HT-29 (cell line): ENCODE results near the gene PHLPP1. TPM values are rescaled to one million over a fixed set of nuclear protein-coding genes. Genes with fewer than 3 reads are reported as not detected.

Experiments
- DNase-seq: peaks from one replicate; pipeline ENCODE4 v3.0.0-alpha.2; 2015; ENCODE audit warnings: low spot score
- total RNA-seq: library from RNA; depleted of rRNA; stranded (reverse); fragments of >200 nt; shearing (Covaris generic); gene quantifications from 2 replicates; pipeline ENCODE4 v1.2.3, GENCODE V29; 2014

PHLPP1 gene
- total RNA-seq, 1 experiment from 2014 or later: 7.5 TPM

DNA sequence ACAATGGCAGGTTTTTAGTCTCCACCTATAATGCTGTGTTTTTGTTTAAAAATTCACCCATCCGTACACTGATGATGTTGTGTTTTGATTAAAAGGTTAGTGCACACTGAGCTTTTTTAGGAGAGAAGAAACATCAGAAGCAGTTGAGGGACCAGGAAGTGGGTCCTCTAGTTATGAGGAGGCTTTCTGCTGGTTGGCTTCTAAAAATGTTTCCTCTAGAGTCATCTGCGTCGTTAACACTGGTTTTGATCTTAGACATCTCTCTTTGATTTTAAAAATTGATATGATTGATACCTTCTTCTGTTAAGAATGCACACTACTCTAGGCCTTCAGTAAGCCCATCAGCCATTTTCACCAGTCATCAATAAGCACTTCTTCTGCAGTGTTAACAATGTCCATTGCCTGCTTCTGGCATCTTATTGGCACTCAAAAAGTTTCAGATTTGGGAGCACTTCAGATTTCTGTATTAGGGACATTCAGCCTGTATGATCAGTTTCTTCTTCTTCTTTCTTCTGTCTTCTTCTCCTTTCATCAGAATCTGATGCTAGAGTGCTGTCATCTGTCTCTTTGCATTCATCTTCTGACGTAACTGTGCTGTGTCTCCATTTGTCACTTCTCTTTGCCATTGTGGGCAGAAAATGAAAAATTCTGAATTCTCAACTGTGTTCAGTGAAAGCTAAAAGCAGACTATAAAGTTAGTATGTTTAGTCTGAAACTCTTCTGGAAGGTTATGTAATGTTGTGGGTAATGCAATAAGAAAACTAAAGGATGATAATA is 56.3 kb downstream of the PHLPP1 start:
- DNase-seq: no peak

DNA sequence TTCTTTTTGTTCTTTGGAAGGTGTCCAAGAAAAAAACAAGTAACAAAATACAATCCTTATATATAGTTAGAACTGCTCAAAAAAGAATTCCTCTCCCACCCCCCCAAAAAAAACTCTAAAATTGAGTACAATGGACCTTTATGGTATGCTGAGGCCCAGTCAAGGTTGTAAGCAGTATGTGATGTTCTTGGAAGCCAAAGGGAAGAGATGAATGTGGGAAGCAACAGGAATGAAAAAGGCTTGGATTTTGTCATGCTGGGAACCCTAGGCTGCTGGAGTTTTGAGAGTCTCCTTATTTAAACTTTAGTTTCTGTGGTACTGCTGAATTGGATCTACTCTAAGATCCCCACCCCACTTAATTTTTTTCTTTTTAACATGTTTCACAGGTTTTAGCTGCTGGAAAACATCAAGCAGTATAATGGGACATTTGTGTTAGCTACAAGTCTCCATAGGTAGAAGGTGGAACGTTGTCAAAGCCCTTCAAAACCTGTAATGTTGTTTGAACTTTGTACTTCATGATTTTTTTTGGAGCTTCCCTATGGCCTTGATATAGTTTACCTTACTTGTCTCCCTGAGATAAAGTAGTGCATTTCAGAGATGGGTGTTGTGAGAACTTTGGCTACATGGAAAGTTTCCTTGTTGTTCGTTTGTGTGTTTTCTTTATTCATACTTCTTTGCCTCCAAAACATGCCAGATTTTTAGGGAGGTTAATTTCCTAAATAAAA is 57.7 kb downstream of the PHLPP1 start:
- no peak for DNase-seq

DNA sequence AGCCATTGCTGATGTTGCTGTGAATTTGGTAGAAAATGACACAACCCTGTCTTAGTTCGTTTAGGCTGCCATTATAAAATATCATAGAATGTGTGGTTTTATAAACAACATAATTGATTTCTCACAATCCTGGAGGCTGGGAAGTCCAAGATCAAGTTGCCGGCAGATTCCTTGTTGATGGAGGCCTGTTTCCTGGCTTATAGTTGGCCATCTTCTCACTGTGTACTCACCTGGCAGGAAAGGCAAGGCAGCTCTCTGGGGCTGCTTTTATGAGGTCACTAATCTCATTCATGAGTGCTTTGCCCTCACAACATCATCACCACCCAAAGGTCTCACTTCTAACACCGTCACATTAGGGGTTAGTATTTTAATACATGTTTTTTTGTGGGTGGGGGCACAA is 58.4 kb downstream of the PHLPP1 start:
- DNase-seq: no peak

DNA sequence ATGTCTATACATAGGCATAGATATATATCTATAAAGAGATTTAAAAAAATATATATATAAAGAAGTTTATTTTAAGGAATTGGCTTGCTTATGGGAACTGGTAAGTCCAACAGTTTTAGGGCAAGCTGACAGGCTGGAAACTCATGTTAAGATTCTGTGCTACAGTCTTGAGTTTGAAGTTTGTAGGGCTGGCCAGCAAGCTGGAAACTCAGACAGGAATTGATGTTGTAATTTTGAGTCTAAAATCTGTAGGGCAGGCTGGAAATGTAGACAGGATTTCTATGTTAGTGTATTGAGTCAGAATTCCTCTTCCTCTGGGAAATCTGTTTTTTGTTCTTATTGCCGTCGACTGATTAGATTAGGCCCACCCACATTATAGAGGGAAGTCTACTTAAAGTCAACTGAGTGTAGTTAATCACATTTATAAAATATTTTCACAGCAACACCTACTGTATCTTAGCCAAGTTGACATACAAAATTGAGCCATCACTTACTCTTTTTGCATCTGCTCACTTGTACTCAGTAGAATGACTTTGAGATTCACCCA is 60.8 kb downstream of the PHLPP1 start:
- no peak for DNase-seq

DNA sequence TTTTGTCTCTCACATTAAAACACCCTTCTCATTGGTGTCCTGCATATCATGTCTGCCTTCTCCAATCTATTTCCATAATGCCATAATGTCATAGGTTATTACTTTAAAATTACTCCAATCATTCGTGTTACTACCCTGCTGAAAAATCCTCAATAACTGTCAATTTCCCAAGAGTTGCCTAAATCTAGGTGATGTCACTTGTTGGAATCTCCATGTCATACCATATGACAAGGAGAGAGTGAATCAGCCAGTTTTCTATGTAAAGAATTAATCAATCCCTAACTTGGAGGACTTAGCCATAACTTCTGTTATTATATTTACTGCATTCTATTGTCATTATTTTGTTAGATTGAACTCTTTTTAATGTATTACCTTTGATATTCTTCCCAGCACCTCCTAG is 62.5 kb downstream of the PHLPP1 start:
- no peak for DNase-seq

DNA sequence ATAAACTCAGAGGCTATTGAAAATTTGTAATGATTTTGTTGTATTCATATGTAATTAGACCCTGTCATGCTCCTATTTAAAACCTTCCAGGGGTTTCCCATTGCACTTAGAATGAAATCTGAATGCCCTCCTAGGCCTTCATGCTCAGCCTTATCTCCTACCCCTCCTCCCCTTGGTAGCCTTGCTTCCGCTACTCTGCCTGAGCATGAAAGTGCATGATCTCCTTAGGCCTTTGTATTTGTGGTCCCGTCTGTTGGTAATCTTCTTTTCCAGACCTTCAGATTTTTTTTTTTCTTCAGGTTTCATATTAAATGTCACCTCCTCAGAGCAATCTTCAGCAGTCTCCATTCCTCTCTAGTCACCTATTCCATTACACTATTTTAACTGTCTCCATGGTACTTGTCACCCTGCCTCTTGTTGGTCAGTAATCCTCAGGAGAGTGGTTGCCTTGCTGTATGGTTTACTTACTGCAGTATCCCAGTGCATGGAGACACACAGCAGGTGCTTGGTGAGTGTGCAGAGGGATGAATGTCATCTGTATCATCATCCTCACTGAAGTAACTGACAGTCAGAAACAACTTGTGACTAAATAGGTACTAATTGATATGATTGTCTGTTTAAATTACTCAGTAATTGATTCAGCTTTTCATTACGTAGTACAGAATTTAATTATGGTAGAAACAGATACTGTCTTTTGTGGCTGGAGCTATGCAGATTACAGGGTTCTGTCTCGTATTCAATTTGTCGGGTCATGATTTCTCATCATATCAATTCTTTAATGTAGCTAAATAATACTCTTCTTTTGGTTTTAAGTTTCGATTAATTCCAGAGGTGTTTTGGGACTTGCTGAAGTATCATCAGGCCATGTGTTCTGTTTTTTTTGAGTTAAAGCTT is 63.9 kb downstream of the PHLPP1 start:
- no peak for DNase-seq

DNA sequence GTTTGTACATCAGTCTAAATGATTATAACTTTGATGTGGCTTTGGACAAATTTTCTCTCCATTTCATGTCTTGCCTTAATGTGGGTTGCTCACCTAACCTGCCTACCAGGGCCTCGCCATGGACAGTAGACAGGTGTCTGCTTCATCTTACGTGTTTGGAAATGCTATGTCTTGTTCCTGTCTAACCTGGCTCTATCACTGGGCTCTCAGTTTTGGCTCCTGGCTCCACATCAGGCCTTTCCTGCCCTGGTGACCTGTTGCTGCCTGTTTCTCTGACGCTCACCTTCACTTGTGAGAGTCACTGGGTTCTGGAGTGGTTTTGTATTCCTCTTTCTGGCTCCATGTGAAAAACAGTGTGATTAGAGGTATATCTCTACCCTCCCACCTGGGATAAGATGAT is 65.9 kb downstream of the PHLPP1 start:
- no peak for DNase-seq

DNA sequence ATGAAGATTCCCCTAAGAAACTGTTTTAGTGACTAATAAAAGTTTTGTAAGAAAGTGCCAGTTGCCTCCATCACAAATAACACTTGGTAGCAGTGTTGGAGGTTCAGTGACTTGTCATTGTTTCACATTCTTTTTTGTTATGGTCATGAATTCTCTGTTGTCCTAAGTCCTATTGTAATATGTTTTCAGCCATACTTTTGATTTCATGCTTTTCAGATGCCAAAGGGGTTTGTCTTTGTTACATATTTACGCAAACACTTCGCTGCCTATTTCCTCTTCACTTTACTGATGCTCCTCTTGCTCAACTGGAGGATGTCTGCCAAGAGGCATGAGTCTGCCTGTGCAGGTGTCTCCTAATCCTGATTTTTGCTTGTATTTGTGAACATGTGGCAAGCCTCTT is 66.6 kb downstream of the PHLPP1 start:
- no peak for DNase-seq

DNA sequence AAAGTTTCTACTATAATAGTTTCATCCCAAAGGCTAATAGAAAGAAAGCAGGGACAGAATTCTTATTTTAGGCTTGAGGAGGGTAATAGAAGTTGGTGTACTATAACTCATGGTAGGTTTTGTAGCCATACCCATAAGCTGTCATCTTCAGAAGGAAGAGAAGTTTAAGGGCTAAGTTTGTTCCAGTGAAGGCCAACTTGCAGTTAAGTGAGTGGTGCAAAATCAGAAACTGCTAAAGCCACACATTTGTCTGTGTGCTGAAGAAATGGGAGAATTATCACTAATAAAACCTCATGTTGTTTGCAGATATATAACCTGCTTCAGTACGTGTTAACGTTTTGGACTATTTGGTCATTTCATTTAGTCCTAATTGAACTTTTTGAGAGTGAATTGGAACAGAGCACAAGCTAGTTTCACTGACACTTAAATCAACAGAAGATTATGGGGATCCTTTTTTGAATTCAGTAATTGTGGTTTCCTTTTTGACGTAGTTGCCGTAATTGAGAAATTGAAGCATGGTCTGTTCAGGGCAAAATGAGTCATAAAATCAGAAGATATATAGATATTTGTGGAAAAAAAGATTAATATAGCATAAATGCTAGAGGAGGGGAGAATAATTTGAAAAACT is 69.1 kb downstream of the PHLPP1 start:
- DNase-seq: no peak

DNA sequence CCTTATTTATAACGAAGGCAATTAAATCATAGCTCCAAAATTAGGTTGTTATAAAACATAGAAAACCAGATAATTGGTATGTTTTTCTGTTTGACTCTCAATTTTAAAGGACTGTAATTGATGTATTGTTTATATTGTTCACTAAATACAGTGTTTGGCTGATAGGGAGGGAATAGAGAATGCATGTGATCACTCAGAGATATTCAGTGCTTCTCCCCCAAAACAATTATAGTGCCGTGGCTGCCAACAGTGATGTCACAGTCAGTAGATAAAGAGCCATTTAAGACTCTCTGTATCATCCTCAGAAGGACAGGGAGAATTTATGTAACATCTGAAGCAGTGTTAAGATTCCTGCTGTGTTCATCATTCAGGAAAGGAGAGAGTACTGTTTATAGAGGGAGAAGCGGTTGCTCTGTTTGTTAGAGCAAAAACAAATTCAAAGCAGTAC is 69.6 kb downstream of the PHLPP1 start:
- DNase-seq: no peak

DNA sequence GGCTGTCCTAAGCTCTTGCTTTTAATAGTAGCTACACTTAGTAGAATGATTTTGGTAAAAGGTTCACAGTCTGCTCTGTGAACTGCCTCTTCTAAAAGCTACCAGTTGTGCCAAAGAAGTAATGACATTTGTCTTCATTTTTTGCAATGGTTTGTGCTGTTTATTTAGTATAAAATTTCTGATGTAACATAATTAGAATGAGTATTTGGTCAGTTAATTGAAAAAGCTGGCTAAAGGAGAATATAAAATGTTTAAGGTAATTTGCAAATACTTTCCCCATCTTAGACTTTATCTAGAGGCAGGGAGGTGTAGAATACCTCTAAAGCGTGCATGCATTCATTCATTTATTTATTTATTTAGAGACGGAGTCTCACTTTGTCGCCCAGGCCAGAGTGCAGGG is 71.3 kb downstream of the PHLPP1 start:
- no peak for DNase-seq

DNA sequence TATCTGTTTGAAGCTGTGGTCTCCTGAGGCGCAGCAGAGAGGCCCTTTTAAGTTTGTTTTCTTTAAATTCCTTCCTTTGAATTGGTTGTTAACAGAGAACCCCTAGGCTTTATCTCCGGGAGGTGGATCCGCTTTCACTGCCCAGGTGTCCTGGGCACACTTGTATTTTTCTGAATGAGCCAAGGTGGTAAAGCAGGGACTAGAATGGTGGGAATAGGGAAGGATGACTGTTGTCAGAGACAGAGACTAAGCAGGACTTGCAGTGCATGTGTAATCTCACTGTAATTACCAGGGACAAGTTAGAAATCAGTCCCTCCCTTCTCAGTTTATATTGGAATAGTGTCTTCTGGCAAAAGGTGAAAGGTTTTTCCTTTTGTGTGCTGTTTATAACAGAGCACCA is 72.8 kb downstream of the PHLPP1 start:
- DNase-seq: no peak

DNA sequence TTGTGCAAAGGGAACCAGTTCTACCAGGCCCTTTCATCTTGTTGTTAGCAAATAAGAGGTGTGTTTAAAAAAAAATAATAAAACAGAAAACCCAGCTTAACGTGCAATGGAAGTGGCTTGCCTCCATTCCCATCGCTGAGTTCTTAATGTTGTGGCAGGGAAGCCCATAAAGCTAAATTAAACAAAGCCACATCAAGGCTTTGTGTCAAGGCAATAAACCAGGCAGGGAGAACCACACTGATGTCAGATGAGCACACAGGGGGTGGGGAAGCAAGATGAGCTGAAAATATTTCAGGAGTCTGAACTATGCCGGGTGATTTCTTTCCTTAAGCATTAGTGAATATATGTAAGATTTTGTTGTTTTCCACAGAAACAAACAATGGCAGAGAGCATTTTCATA is 73.5 kb downstream of the PHLPP1 start:
- peak; percentile 35 for DNase-seq

DNA sequence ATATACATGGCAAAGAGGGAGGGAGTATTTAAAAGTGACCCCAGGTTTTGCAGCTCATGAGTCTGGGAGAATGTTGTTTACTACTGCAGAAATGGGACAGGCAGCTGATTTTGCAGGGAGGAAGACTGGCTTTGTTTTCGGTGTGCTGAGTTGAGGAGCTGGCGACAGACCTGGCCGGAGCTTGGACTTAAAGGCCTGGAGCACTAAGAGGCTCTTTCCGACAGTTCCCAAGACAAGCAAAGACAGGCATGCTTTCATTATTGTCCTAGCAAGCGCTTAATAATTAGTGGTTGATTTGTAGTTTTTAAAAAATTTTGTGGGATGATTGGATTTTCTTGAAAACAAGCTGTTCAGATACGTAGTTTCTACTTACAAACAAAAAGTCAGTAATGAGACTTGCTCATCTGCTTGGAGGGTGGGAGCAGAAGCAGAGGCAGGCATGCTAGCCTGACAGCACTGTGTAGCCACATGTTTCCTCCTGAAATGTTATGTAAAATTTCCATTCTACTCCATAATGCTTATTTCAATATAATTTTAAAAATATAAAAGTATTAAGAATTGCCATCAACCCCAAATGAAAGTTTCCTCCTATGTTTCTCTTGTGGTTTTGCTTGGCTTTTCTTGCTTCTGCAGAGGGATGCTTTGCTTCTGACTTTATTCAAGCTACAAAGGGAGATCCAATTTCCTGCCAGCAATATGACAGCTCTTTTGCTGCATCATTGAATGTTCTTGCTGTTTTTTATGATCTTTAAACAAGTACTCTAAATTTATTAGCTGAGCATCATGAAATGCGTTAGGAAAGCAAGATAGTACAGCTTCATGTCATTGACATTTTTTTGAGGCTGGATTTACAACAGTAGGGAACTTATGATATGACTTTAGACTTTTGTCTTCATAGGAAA is 75.8 kb downstream of the PHLPP1 start:
- DNase-seq: no peak

DNA sequence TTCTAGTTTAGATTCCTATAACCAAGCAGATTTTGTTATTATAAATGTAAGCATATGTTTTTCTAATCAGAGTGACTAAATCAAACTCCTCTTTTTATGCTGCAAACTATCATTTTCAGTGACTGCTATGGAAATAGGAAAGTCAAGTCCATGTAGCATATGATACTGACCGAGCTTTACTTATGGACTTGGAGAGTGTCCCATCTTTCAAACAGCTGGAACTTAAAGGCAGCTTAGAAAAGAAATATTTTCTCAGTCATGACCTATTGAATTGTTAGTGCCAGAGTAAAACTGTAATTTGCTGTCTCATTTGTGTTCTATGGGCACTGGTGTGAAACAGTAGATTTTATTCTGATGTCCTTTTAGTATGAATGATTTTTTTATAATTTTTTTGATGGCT is 76.7 kb downstream of the PHLPP1 start:
- DNase-seq: no peak

DNA sequence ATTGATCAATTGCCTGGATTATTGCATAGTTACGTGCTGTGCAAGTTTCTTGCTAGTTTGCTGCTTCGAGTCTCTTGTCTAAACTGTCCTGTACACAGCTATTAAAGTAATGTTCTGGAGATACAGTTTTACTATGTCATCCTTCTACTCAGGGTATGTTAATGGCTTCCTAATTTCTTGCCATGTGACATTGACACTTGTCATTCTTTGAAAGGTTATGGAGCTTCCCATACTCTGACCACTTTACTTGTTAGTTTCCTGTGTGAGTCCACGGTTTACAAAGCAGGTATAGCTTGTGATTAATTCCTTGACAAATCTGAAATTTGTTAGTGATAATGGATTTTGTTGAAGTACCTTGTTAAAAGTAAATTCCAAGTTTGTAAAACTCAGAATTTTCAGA is 80.5 kb downstream of the PHLPP1 start:
- DNase-seq: no peak

DNA sequence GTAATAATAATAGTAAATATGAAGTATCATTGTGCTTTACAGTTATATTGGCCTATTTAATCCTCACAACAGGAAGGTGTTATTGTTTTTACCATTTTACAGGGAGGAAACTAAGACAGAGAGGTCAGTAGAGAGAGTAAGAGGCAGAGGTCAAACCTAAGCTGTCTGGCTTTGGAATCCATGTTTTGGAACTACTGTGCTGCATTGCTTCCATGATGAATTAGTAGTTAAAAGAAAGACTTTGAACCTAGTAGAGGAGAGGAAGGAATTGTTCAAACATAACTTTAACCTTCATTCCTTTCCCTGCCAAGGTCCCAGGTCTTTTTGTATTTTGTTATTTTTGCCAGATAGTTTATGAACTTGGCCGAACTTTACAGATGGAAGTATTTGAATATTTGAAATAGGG is 80.9 kb downstream of the PHLPP1 start:
- DNase-seq: no peak

DNA sequence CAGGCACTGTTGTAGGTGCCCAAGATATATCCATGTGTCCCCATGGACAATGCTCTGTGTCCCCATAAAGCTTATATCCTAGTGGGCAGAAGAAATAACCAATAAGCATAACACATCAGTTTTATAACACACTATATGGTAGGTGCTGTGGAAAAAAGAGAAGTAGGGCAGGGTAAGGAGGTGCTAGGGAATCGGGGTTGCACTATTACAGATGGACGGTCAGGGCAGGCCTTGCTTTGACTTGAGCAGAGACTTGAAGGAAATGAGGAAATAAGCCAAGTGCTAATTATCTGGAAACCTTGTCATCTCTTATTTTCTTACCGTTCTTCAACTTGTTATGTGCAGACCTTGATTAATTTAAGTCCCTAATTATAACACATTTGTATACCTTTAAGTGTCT is 82.0 kb downstream of the PHLPP1 start:
- no peak for DNase-seq

DNA sequence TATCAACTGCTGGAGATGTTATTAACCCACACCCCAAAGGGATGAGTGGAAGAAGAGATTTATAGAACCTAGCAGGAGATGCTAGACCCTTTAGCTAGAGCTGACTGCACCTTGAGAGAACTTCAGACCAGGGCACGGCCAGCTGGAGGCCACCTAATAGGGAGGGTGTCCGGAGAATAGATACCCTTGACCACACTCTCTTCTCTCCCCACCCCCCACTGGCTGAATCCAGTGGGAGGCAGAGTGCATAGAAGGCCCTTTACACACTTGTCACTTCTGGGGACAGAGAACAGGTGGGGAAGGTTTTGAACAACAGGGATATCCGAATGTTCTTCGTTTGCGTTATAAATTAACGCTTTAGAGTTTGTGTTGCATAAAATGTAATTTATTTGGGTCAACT is 84.6 kb downstream of the PHLPP1 start:
- no peak for DNase-seq

DNA sequence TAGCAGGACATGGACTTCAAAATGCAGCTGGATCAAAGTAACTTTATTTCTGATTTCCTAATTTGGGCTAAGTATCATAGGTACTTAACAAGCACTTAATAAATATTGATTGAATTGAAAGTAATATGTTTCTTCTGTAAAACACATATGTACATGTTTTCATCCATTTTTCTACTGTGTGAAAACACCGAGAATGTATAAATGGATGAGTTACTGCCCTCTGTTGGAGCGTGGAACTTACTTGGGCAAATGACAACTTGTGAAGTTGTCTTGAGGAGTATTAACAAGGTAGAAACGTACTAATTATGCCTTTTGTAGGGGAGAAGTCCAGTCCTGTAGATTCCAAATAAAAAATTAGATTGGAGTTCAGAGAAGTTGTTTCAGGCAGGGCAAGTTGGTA is 87.2 kb downstream of the PHLPP1 start:
- no peak for DNase-seq
